ENCODE measurements around the gene PEAK1. TPM values are rescaled to one million over a fixed set of nuclear protein-coding genes. Genes with fewer than 3 reads are reported as not detected.

Gene PEAK1
- total RNA-seq, 4 donors from 2014 or later = 31.0 to 49.3 (median 35.0) TPM

DNA sequence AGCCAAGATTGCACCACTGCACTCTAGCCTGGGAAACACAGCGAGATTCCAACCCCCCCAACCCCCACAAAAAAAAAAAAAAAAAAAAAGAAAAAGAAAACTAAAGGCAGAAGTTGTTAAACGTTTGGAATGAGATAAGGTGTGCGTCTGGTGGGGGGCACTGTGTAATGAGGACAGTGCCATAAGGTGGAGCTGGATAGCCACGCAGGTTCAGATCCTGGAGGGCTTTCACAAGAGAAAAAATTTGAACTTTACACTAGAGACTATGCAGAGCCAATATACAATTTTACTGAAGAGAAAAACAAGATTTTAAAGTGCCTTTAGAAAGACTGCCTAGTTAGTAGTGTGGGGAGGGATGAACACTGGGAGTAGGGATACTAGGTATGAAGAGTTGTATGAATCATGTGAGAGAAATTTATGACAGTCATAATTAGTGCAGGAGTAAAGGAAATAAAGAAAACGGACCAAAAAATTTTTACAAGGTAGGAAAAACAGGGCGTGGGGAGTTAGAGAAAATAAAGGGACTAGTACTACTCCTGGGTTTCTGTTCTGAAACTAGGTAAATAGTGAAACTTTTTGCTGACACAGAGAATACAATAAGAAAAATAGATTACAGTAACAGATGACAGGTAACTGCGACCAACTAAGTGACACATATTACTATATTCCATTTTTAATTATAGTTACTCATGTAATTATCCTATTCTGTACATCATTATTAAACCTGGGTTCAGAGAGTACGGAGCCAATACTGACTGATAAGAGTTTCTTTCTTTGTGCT lies 108.1 kb downstream of the PEAK1 start:
- 91% methylated on average over 8 of the region's 8 CpGs for WGBS, 2 donors

DNA sequence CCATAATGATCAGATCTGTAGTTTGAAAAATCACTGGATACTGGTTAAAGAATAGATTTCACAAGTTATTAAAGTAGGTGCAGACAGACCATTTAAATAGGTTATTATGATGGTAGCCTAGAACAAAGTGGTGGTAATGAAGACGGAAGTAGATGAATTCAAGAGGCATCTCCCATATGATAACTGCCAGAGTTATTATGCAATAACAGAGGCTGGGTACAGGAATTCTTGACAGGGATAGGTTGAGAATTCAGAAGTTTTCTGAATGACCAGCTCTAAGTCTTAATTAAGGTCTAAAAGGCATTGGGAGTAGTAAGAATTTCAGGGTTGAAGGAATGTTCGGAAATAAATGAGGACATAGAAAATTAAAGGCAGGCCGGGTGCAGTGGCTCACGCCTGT lies 108.9 kb downstream of the PEAK1 start:
- no peak overlapping the region for H3K4me3 ChIP-seq (replicated peaks in 1 of 3)

More for the DNA sequence above, 108.1 kb downstream of the PEAK1 start:
- H3K27me3 ChIP-seq = no peaks in the 10 kb centered on the region
- H3K36me3 ChIP-seq = no peaks in the 10 kb centered on the region
- no peak overlapping the region for H3K4me3 ChIP-seq (replicated peaks in 1 of 3)
- H3K27ac ChIP-seq = no peak overlapping the region
- intact Hi-C loops (cut with DNase I) = no loop called here
- H3K4me1 ChIP-seq = peaks cover 0 to 8% of the 10 kb centered on the region in 2 donors
- no peaks in the 10 kb centered on the region for H3K9me3 ChIP-seq
- TF ChIP-seq, protein P1, sequence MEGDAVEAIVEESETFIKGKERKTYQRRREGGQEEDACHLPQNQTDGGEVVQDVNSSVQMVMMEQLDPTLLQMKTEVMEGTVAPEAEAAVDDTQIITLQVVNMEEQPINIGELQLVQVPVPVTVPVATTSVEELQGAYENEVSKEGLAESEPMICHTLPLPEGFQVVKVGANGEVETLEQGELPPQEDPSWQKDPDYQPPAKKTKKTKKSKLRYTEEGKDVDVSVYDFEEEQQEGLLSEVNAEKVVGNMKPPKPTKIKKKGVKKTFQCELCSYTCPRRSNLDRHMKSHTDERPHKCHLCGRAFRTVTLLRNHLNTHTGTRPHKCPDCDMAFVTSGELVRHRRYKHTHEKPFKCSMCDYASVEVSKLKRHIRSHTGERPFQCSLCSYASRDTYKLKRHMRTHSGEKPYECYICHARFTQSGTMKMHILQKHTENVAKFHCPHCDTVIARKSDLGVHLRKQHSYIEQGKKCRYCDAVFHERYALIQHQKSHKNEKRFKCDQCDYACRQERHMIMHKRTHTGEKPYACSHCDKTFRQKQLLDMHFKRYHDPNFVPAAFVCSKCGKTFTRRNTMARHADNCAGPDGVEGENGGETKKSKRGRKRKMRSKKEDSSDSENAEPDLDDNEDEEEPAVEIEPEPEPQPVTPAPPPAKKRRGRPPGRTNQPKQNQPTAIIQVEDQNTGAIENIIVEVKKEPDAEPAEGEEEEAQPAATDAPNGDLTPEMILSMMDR (IDR thresholded peaks at IDR 0.05) = no peak
- no peak for TF ChIP-seq POLR2A (IDR thresholded peaks at IDR 0.05)
- DNase-seq = no peak

DNA sequence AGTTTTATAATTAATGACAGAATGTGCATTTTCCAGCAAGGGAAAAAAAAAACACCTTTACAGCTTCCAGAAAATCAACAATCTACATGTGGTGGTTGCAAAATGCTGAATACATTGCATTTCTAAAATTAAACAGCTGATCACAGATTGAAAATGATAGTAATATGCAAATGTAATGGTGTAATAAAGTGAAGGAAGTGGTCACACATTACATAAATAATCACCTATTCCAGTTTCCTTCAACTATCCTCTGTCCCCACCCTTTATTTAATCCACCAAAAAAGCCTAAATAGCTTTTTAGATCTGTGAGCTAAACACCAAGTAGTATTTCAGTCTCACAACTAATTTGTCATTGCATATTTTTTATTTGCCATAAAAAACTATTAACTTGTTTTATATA lies 110.5 kb downstream of the PEAK1 start:
- peaks cover 0 to 8% of the 10 kb centered on the region in 2 donors for H3K4me1 ChIP-seq
- intact Hi-C loops (cut with DNase I) = no loop called here
- no peak for DNase-seq

More for the DNA sequence above, 108.9 kb downstream of the PEAK1 start:
- H3K27ac ChIP-seq = no peak overlapping the region
- H3K9me3 ChIP-seq = no peaks in the 10 kb centered on the region
- peaks cover 0 to 8% of the 10 kb centered on the region in 2 donors for H3K4me1 ChIP-seq
- intact Hi-C loops (cut with DNase I) = no loop called here
- DNase-seq = no peak
- no peaks in the 10 kb centered on the region for H3K36me3 ChIP-seq
- WGBS, 2 donors = 93 to 98% methylated on average over 4 of the region's 4 CpGs
- no peak for TF ChIP-seq POLR2A (IDR thresholded peaks at IDR 0.05)
- TF ChIP-seq, protein P1 (IDR thresholded peaks at IDR 0.05) = no peak
- no peaks in the 10 kb centered on the region for H3K27me3 ChIP-seq

DNA sequence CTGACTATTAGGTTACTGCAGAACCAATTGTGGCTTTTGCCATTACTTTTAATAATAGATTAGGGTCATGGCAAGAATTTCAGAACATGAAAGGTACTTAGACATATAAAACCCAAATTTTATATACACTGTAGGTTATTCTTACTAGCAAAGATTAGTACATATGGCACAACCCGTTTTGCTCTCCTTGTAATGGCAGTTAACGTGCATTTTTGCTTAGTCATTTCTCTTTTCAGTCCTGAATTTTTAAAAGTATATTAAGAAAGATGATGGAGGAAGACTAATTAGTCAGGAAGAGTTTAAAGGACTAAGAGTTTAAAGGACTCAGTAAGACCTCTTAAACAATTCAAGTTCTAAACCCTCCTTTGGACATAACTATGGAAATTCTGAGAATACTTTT lies 114.0 kb downstream of the PEAK1 start:
- no peaks in the 10 kb centered on the region for H3K36me3 ChIP-seq
- DNase-seq = no peak
- TF ChIP-seq, protein P1 (IDR thresholded peaks at IDR 0.05) = no peak
- no peak for TF ChIP-seq POLR2A (IDR thresholded peaks at IDR 0.05)
- 89 to 94% methylated on average over 2 of the region's 2 CpGs for WGBS, 2 donors
- no peaks in the 10 kb centered on the region for H3K9me3 ChIP-seq
- H3K27me3 ChIP-seq = no peaks in the 10 kb centered on the region
- no peak overlapping the region for H3K27ac ChIP-seq
- no peak overlapping the region for H3K4me3 ChIP-seq (replicated peaks in 1 of 3)
- intact Hi-C loops (cut with DNase I) = no loop called here
- peaks cover 0 to 7% of the 10 kb centered on the region in 2 donors for H3K4me1 ChIP-seq

More for the DNA sequence above, 110.5 kb downstream of the PEAK1 start:
- H3K9me3 ChIP-seq = no peaks in the 10 kb centered on the region
- H3K27me3 ChIP-seq = no peaks in the 10 kb centered on the region
- no peak overlapping the region for H3K27ac ChIP-seq
- TF ChIP-seq POLR2A (IDR thresholded peaks at IDR 0.05) = no peak
- TF ChIP-seq, protein P1 (IDR thresholded peaks at IDR 0.05) = no peak
- H3K4me3 ChIP-seq (replicated peaks in 1 of 3) = no peak overlapping the region
- H3K36me3 ChIP-seq = no peaks in the 10 kb centered on the region

DNA sequence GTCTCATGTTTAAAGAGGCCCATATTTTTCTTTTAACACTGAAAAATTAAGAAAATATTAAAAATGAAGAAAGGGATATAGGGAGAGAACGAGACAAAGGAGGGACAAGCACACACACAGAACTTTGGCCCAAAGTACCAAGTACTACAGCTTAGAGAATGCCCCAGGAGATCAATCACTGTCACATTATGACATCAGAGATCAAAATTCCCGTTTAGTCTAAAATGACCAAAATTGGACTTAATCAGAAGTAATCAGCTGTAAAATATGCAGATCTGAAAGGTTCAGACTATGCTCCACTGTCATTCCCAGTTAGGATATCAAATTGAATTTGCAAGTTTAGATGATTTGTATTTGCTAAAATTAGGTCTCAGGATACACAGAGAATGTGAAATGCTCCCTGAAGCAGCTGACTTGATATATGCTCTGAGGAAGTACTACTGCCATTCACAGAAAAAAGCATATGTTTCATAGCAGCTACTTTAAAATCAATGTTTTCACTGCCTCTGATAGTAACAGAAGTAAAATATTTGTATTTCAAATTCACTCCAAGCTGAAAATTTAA lies 123.0 kb downstream of the PEAK1 start:
- H3K4me1 ChIP-seq = no peaks in the 10 kb centered on the region
- H3K9me3 ChIP-seq = no peaks in the 10 kb centered on the region
- H3K27me3 ChIP-seq = no peaks in the 10 kb centered on the region
- TF ChIP-seq POLR2A (IDR thresholded peaks at IDR 0.05) = no peak
- TF ChIP-seq, protein P1 (IDR thresholded peaks at IDR 0.05) = no peak
- no peak for DNase-seq
- 78 to 87% methylated on average over 2 of the region's 2 CpGs for whole genome bisulfite sequencing, 2 donors
- H3K4me3 ChIP-seq (replicated peaks in 1 of 3) = no peak overlapping the region
- intact Hi-C loops (cut with DNase I) = no loop called here
- H3K36me3 ChIP-seq = no peaks in the 10 kb centered on the region
- no peak overlapping the region for H3K27ac ChIP-seq
